Cardiac fibroblast (primary cell): ENCODE data around the gene PHF12.

Source experiments
- DNase-seq, 2 donors: peaks; one replicate each; pipeline versions ENCODE4 v3.0.0 to v3.0.0-alpha.2; 2010; ENCODE audit warnings: low read depth in 2 of 2
- H3K4me3 ChIP-seq, 2 donors: replicated peaks in 1 of 2; 1 replicate in 1 of 2; 2 replicates in 1 of 2; pipeline ENCODE4 v1.5.1; 2011; ENCODE audit warnings: low read depth in 2 of 2, low read length in 2 of 2, mild to moderate bottlenecking in 2 of 2, moderate library complexity in 1 of 2
- CTCF ChIP-seq: IDR thresholded peaks from one replicate; pipeline ENCODE4 v1.5.1; 2011; ENCODE audit warnings: low read depth, mild to moderate bottlenecking, low read length, inconsistent platforms

Gene PHF12

GRCh38 chr17:28892024-28892423 is 59.3 kb downstream of the PHF12 start:
- no peak for TF ChIP-seq CTCF

GRCh38 chr17:28891201-28891600 is 60.1 kb downstream of the PHF12 start:
- no peak for TF ChIP-seq CTCF
- H3K4me3 ChIP-seq = no peak overlapping the region
- DNase-seq = no peak

More at GRCh38 chr17:28892024-28892423, 59.3 kb downstream of the PHF12 start:
- no peak for DNase-seq
- H3K4me3 ChIP-seq = no peak overlapping the region

GRCh38 chr17:28889996-28890395 is 61.3 kb downstream of the PHF12 start:
- no peak for TF ChIP-seq CTCF
- no peak for DNase-seq
- no peak overlapping the region for H3K4me3 ChIP-seq

GRCh38 chr17:28888832-28889231 is 62.5 kb downstream of the PHF12 start:
- DNase-seq = no peak
- no peak overlapping the region for H3K4me3 ChIP-seq
- TF ChIP-seq CTCF = no peak

GRCh38 chr17:28887871-28888471 is 63.3 kb downstream of the PHF12 start:
- DNase-seq = no peak
- no peak for TF ChIP-seq CTCF
- no peak overlapping the region for H3K4me3 ChIP-seq

GRCh38 chr17:28885951-28886350 is 65.4 kb downstream of the PHF12 start:
- no peak for DNase-seq
- no peak overlapping the region for H3K4me3 ChIP-seq
- no peak for TF ChIP-seq CTCF

- H3K4me3 ChIP-seq = no peak overlapping the region
- no peak for TF ChIP-seq CTCF
- no peak for DNase-seq
Measured at GRCh38 chr17:28885363-28885762, 66.0 kb downstream of the PHF12 start.
